NCI-H526 (cell line): ENCODE measurements around the gene PHLDB2.

Source experiments
- DNase-seq, 2 experiments: peaks; one replicate each; lab custom pipeline; 2025; lab: John Stamatoyannopoulos, UW

Gene PHLDB2

GRCh38 chr3:111884411-111885018 is 25.4 kb downstream of the PHLDB2 start:
- no peak for DNase-seq

DNA sequence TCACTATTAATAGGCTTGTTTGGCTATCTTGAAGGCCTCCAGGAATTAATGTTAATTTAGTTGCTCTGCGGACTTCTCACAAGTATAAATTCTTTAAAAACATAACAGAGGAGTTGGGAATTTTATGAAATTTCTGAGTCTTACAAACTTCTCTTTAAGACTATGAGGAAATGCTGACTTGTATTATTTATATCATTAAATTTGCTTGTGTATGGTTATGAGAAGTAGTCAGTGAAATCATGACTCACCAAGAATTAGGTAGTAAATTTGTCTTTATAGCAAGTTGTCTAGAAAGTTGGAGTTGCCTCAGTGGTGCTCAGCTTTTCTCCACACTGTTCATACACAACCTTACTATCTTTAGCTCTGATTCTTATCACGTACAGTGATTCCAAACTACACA is 26.5 kb downstream of the PHLDB2 start:
- no peak for DNase-seq

GRCh38 chr3:111890051-111890580 is 31.1 kb downstream of the PHLDB2 start:
- DNase-seq = no peak

DNA sequence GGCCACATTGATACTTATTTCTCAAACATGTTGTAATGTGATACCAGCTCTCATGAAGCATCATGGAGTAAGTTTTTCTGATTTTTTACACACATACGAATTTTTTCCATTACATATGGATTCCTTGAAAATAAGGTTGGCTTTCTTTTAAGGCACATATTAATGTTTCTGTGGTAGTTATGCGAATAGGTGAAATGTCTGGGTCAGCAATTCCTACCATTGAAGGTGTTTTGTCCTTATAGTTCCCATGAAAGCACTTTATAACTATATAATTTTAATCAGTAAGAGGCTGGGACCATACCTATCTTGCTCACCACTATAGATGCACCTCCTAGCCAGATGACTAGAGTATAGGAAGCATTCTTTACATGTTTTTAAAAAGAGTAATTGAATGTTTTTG is 33.0 kb downstream of the PHLDB2 start:
- no peak for DNase-seq

DNA sequence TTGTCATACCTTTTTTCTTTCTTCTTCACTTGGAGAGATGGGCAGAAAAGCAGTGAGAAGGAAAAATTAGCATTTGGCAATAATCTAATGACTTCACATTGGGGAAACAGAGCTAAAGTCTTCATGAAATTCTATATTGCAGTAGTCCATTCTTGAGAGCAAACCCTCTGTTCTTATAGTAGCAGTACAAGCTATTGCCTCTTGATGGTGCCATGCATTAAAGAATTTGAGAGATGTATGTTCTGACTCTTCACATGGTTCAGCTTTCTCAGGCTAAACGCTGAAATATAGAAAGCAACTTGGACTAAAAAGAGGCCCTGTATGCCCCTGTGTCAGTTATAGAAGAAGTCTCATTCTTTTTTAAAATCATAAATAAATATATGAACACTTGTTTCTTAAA is 36.0 kb downstream of the PHLDB2 start:
- DNase-seq = peak in 1 of 2 experiments; percentile 14

DNA sequence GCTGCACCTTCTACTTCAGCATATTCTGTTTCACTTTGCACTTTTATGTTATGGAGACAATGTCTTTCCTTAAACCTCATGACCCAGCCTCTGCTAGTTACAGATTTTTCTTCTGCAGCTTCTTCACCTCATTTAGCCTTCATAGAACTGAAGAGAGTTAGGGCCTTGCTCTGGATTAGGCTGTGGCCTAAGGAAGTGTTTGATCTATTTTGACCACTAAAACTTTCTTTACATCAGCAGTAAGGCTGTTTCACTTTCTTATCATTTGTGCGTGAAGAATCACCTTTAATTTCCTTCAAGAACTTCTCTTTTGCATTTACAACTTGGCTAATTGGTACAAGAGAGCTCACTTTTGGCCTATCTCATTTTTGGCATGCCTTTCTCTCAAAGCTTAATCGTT is 40.9 kb downstream of the PHLDB2 start:
- DNase-seq = no peak

DNA sequence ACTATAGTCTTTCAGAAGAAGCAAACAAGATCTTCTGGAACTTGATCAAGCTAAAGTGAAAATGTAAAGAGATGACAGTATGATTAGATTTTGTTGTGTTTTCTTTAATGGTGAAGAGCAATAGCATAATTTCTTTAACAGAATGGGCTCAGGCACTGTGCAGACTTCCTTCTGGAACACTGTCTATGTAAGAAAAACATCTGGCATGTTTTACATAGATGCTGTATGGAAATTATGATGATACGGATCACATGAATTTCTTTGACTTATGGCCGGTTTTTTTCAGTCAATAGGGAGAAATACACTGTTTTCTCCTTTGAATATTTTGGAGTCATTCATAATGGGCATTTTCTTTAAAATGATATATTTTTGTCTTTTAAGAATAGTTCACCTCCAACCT is 42.6 kb downstream of the PHLDB2 start:
- no peak for DNase-seq

DNA sequence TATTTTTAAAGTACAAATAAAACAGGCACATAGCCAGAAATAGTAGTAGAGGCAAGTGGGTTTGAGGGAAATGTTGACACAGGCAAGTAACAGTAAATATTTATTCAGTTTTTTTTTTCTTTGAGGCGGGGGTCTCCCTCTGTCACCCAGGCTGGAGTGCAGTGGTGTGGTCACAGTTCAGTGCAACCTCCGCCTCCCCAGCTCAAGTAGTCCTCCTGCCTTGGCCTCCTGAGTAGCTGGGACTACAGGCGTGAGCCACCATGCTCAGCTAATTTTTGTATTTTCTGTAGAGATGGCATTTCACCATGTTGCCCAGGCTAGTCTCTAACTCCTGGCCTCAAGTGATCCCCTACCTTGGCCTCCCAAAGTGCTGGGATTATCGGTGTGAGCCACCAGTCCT is 43.5 kb downstream of the PHLDB2 start:
- DNase-seq = no peak

DNA sequence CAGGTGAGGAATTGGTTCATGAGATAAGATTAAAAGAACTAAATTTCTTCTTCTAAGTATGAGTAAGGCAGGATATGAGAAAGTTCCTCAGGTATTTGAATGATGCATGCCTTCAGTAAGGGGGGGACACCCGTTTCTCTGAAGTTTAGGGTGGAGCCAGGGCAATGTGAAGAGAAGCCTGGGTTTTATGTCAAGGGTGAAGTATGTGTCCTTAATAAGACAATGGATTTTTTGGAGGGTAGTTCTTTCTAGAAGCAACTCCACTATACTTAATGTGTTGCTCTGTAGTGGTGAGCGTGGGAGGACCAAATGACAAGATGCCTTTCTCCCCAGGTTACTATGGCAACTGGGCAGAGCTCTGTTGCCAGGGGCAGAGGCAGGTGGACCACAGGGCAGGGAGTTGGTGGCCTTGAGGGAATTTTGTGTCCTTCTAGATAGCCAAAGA is 44.0 kb downstream of the PHLDB2 start:
- DNase-seq = no peak

GRCh38 chr3:111904376-111905241 is 45.5 kb downstream of the PHLDB2 start:
- no peak for DNase-seq

DNA sequence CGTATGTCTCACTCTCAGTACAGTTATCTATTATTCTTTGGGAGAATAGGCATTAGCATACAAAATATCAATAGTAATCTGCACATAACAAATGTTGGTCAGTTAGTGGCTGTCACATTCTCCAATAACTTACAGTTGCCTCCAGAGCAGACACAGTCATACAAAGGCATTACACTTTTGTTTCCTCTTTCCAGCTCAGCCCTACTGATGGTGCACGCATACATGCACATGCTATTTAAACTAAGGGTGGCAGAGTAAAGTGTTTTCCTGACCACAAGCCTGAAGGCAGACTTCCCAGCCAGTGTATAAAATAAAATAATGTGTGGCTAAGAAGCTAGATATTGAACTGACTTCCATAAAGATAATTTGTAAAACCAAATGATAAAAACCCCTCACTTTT is 47.6 kb downstream of the PHLDB2 start:
- no peak for DNase-seq

- DNase-seq = no peak
These were observed 48.1 kb downstream of the PHLDB2 start for GRCh38 chr3:111907151-111907550.

DNA sequence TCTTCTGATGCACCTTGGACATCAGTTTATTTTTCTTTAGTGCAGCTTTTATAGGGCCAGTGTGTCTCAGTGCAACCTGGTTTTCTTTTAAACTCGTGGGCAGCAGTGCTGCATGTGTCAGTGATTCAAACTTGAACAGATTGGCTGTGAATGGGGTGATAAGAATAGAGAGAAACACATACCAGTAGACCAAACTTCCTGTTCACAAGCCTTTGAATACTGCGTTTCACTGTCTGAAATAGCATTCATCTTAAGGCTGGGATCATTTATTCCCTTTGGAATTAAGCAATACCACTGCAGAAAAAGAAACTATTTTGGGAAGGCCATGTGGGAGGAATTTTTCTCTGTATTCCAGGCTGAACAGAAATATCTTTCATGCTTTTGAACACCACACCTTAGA is 51.7 kb downstream of the PHLDB2 start:
- DNase-seq = no peak

- DNase-seq = no peak
These were observed 52.4 kb downstream of the PHLDB2 start for GRCh38 chr3:111911446-111911845.

DNA sequence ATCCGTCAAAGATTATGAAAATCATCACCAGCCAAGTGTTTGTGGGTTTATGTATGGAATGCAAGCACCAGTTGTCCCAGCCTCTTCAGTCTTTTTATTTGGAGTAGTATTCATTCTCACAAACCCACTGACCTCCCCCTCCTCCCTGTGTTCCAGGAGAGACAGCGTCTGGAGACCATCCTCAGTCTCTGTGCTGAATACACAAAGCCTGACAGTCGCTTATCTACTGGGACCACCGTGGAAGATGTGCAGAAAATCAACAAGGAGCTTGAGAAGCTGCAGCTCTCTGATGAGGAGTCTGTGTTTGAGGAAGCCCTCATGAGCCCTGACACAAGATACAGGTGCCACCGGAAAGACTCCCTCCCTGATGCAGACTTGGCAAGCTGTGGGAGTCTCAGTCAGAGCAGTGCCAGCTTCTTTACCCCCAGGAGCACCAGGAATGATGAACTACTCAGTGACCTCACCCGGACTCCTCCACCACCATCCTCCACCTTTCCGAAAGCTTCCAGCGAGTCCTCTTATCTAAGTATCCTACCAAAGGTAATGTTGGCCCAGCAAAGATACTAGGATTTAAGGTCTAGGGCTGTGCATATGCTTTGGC is 54.2 kb downstream of the PHLDB2 start:
- DNase-seq = no peak

- no peak for DNase-seq
These were observed 56.8 kb downstream of the PHLDB2 start for GRCh38 chr3:111915905-111916304.

DNA sequence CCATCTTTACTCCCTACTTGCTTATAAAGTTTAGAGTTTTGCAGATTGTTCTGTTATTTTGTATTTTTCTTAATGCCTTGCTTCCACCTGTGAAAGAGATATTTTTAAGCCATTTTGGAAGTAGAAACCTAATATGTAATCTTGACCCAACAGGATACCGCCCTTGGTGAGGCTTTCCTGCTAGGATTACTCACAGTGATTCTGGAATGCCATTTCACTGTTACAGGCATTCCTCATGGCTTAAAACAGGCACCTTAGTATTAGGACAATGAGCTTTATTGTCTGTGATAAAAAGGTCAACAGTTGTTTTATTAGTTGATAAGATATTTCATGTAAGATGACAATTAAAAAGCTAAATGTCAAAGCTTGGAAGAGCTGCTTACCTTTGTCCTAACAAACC is 58.2 kb downstream of the PHLDB2 start:
- no peak for DNase-seq

DNA sequence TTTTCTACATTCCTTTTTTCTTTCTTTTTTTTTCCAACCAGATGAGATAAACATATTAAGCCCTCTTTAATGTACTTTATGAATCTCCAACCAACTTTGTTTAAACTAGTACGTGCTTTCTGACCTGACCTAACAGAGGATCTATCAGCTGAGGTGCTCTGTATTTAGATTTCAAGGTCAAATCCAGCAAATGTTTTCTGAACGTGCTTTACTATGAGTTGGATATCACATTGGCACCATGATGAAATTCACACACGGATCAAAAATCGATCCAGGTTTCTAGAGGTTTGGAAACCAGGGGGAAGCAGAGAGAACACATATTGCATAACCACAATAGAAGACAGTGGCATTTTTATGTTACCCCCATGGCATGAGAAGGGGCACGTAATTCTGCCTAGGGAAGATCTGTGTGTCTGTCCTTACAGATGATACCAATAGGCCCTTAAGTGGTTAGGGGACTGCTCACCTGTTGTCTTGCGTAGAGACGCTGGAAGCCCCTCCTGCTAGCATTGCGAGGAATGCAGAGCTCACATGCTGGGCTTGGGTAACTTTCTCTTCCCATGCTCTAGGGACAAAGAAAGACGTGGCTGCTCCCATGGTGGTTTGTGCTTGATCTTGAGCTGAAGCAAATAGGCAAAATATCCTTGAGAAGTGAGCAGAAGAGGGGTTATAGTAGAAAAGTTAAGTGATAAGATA is 60.5 kb downstream of the PHLDB2 start:
- no peak for DNase-seq

- no peak for DNase-seq
These were observed 62.1 kb downstream of the PHLDB2 start for GRCh38 chr3:111921181-111921580.

DNA sequence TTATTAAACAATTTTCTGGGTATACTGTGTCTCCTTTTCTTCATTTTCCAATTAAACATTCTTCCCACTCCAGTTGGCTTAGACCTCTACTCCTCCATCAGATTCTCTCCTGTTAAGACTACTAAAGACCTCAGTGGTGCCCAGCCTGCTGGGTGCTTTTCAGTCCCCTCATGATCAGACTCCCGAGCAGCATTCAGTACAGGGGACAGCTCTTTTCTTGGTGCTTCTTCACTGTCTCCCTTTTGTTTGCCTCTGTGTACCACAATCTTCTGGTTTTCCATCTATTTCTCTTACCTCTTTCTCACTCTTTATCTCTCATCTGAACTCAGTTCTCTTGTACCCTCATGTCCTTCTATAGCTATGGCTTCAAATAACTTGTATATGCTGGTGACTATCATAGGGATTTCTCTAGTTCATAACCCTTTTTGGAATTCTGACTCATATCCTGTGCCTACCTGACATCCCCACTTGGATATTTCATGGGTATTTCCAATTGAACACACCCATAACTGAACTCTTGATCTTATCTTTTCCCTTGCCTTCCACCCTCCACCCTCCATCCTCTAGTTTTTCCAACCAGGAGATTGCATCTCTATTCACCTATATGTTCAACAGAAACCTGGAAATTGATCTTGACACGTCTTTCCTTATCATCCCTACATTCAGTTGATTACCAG is 64.2 kb downstream of the PHLDB2 start:
- no peak for DNase-seq

GRCh38 chr3:111923806-111924205 is 64.7 kb downstream of the PHLDB2 start:
- DNase-seq = no peak

DNA sequence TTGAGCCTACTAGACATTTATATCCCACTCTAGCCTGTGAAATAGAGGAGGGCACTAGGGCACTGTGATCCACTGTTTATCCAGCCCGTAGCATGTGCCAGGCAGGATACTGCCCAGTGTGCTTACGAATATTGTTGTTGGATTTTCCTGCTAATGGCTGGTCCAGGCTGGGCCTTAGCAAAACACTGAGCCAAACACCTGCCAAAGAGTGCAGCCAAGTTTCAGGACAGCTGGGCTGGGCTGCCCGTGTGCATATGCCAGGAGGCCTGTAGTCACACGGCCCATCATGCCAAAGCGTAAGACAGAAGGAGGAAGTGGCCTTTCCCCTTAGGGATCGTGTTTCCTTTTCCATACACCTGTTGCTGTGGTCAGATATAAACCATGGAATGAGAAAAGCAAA is 65.2 kb downstream of the PHLDB2 start:
- DNase-seq = peak in 1 of 2 experiments; percentile 3
